Esophagus muscularis mucosa (tissue), 4 donors: ENCODE results near the gene SPATA31D1.

Experiments used
- CTCF ChIP-seq, 3 experiments: fragments of 200-600 bp in 2 of 3; fragments of 450-650 bp in 1 of 3; sonication (generic) in 2 of 3; IDR thresholded peaks; one replicate each; pipeline ENCODE4 v1.5.1; 2017 to 2019; ENCODE audit warnings: antibody characterized with exemption in 3 of 3, mild to moderate bottlenecking in 2 of 3, moderate library complexity in 1 of 3
- EP300 ChIP-seq: sonication (generic); formaldehyde crosslinking; IDR thresholded peaks from one replicate; pipeline ENCODE4 v1.6.1; 2017; ENCODE audit warnings: antibody characterized with exemption
- POLR2A ChIP-seq: fragments of 450-650 bp; IDR thresholded peaks from one replicate; pipeline ENCODE4 v1.6.1; 2017; ENCODE audit warnings: antibody characterized with exemption, moderate library complexity, mild to moderate bottlenecking, low read depth
- POLR2AphosphoS5 ChIP-seq, 2 donors: sonication (generic); formaldehyde crosslinking; IDR thresholded peaks; one replicate each; pipeline ENCODE4 v1.6.1; 2017; ENCODE audit warnings: antibody characterized with exemption in 2 of 2

- no peak for TF ChIP-seq POLR2A
- no peak for TF ChIP-seq POLR2AphosphoS5 (IDR thresholded peaks at IDR 0.05)
- TF ChIP-seq CTCF (IDR thresholded peaks at IDR 0.05): no peak
- TF ChIP-seq EP300: no peak
Measured at GRCh38 chr9:82024908-82025307, 36.3 kb downstream of the SPATA31D1 start.
